ENCODE results near the gene SPO11. TPM values are rescaled to one million over a fixed set of nuclear protein-coding genes. Genes with fewer than 3 reads are reported as not detected.

The SPO11 gene
- total RNA-seq, 1 experiment from 2014 or later: not detected

DNA sequence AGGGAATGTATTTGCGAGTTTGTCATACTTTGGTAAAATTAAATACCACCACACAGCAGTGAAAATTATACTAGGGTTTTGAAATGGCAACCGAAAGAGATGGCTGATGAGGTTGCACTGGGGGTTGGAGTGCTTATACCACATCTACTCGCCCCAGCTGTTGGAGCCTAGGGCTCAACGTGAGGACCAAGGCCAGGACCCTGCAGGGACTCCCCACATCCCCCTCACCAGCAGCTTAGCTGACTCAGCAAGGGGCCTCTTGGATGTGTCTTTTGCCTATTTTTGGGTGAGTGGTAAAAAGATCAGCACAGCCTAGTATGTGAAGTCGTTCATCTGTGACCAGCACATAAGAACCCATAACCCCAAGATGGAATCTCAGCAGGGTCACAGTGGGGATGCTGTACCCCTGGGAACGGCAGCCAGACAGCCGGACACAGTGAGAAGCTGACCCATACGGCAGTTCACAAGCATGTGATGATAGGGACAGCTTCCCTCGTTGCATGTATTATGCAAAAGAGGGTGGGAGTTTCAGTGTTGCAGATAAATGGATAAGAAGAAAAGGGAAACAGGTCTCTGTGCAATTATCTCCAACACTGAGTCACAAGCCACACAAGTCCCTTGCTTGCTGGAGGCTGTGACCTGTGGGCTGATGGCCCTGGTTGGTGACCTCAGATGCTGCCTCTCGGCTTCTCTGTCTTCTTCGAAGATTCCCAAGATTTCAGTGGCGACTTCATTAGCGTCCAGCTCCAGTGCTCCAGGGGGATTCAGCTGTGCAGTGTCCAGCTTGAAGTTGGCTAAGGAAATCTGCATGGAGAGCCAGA, 20.9 kb upstream of the SPO11 start:
- Histone ChIP-seq H3K56ac (ENCODE audit: insufficient read length, low read depth, low read length) (no peak overlapping the region), H3K4me1 (ENCODE audit: insufficient read depth, low read length) (no peaks in the 10 kb centered on the region), H4K20me1 (ENCODE audit: control insufficient read depth, insufficient read depth, insufficient read length) (no peaks in the 10 kb centered on the region), H2AK5ac (ENCODE audit: insufficient read length, low read length) (no peak overlapping the region), H3K9me3 (ENCODE audit: control insufficient read depth, low read depth, low read length) (no peaks in the 10 kb centered on the region), H4K5ac (ENCODE audit: insufficient read length, low read depth, low read length) (no peak overlapping the region), H2BK12ac (ENCODE audit: insufficient read length, low read depth, low read length) (no peak overlapping the region), H3K23ac (ENCODE audit: insufficient read length, low read depth, low read length) (no peak overlapping the region), H3K4ac (ENCODE audit: low read depth, low read length) (no peak overlapping the region), H3K18ac (ENCODE audit: insufficient read length, low read depth, low read length) (no peak overlapping the region), H2BK5ac (ENCODE audit: insufficient read length, low read length) (no peak overlapping the region), H3K23me2 (ENCODE audit: insufficient read length, low read depth, low read length, poor library complexity, severe bottlenecking) (no peaks in the 10 kb centered on the region), H2BK20ac (ENCODE audit: low read depth, low read length, poor library complexity, severe bottlenecking) (no peak overlapping the region), H3K27me3 (ENCODE audit: insufficient read depth, low read length) (no peaks in the 10 kb centered on the region), H3T11ph (ENCODE audit: low read length) (no peak overlapping the region), H4K91ac (ENCODE audit: insufficient read length, low read depth, low read length) (no peak overlapping the region), H3K4me2 (ENCODE audit: insufficient read depth, insufficient read length, low read length) (no peak overlapping the region), H2AFZ (ENCODE audit: low read length) (no peak overlapping the region), H3K27ac (ENCODE audit: insufficient read length, low read depth, low read length) (no peak overlapping the region), H3K14ac (ENCODE audit: insufficient read depth, low read length) (no peak overlapping the region; the same call in 1 of the 2 replicates), H4K8ac (replicated peaks; ENCODE audit: insufficient read length, low read depth, low read length) (no peak overlapping the region), H3K9ac (ENCODE audit: extremely low read depth, insufficient read length, low read length) (no peak overlapping the region), H3K79me1 (ENCODE audit: insufficient read depth, low read depth, low read length, poor library complexity, severe bottlenecking) (no peaks in the 10 kb centered on the region), H2BK15ac (ENCODE audit: low read depth, low read length) (no peak overlapping the region), H2BK120ac (ENCODE audit: low read depth, low read length, poor library complexity, severe bottlenecking) (no peak overlapping the region), H3K79me2 (ENCODE audit: insufficient read depth, low read length) (no peaks in the 10 kb centered on the region)
- Mint-ChIP-seq H3K9me3 (no peaks in the 10 kb centered on the region), H3K27ac (no peak overlapping the region), H3K4me3 (no peak overlapping the region), H3K36me3 (ENCODE audit: insufficient read depth in 1 of 3, low read depth in 3 of 3) (no peaks in the 10 kb centered on the region), H3K4me1 (no peaks in the 10 kb centered on the region), H3K27me3 (ENCODE audit: low read depth) (peaks cover 15% of the 10 kb centered on the region)
- TF ChIP-seq, protein P1, sequence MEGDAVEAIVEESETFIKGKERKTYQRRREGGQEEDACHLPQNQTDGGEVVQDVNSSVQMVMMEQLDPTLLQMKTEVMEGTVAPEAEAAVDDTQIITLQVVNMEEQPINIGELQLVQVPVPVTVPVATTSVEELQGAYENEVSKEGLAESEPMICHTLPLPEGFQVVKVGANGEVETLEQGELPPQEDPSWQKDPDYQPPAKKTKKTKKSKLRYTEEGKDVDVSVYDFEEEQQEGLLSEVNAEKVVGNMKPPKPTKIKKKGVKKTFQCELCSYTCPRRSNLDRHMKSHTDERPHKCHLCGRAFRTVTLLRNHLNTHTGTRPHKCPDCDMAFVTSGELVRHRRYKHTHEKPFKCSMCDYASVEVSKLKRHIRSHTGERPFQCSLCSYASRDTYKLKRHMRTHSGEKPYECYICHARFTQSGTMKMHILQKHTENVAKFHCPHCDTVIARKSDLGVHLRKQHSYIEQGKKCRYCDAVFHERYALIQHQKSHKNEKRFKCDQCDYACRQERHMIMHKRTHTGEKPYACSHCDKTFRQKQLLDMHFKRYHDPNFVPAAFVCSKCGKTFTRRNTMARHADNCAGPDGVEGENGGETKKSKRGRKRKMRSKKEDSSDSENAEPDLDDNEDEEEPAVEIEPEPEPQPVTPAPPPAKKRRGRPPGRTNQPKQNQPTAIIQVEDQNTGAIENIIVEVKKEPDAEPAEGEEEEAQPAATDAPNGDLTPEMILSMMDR (conservative IDR thresholded peaks at IDR 0.05): no peak
- DNase-seq: no peak
- WGBS (ENCODE audit: extremely low coverage, insufficient read length, low lambda C conversion rate): no CpG with 5 or more reads among the region's 13 CpGs

Data from H9 (cell line).